Measurements from ENCODE around the gene NDUFB2.
A peak's percentile ranks its signal among the peaks of the same experiment; 100 is the strongest.
"Not testable (repeated sequence)": the region's sequence is repeated elsewhere in the genome, so short reads cannot be mapped to it uniquely, and the experiment has no call there.

The NDUFB2 gene

DNA sequence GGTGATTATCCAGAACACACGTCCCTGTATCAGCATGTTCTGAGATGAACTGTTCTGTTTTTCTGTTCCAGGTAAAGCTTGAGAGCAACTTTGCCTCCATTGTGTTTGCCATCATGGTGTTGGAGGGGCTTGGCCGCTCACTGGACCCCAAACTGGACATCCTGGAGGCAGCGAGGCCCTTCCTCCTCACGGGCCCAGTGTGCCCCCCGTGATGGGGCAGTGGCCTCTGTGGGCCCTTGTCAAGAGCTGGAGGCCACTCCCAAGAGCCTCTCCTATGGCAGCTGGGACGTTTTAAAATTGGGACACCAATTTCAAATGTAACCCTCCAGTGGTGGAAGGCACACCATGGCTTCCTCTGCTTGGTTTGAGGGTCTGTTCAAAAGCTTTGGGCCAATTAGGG, 1.9 kb upstream of the NDUFB2 start:
- FAIRE-seq: no peak

- no peak for FAIRE-seq
These were observed 1.1 kb upstream of the NDUFB2 start for GRCh38 chr7:140695381-140695780.

DNA sequence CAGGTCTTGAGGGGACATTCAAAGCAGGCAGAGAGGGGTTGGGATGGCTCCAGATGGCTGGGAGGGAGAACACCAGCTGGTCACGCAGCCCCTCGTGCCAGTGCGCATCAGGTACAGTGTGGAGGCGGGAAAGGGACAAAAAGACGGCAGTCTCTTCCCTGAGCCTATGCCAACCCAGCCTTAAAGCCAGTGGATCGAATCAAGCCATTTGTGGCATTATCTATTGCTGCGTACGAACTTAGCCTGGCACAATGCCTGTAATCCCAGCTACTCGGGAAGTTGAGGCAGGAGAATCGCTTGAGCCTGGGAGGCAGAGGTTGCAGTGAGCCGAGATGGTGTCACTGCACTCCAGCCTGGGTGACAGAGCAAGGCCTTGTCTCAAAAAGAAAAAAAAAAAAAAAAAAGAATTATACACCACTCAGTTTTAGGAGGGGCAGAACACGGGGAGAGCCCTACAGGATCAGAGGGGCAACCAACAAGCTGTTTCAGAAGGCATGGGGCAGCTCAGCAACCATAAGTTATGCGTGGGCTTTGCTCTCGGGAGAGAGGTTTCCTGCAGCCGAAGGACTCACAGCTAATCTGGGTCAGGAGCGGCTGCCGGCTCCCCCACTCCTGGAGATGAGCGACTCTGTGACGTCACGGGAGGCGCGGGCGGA, 356 bp upstream of the NDUFB2 start:
- FAIRE-seq: no peak

- FAIRE-seq: no peak
These were observed 1.1 kb downstream of the NDUFB2 start for GRCh38 chr7:140697447-140698143.

GRCh38 chr7:140698477-140698876, 2.0 kb downstream of the NDUFB2 start:
- no peak for FAIRE-seq

DNA sequence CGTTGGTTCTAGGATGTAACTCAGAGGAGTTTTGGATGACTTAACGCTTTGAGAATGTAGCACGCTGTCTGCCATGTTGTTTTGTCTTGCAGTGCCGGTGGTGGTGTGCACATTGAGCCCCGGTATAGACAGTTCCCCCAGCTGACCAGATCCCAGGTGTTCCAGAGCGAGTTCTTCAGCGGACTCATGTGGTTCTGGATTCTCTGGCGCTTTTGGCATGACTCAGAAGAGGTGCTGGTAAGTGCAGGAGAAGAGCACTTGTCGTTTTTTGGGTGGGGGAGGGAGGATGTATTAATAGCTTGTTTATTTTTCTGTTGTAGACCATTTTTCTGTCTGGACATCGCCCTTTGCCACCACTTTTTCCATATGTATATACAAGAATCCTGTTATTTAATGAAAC, 6.3 kb downstream of the NDUFB2 start:
- FAIRE-seq: no peak

DNA sequence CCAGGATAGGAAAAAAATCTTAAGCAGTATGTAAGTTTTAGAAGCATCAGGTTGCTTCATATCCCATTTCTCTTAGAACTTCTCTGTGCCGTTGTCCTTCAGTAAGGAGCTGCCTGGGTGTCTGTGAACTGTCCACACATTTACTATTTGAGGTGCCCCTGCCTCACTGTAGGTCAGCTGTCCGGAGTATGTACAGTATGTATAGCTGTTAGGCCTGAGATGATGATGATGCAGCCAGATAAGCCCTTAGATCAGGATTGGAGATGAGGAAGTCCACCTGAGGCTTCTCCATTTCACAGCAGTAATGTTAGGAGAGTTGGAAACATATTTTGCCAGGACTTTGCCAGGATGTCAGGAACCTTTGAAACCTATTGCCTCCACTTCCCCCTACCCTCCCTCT, 7.7 kb downstream of the NDUFB2 start:
- FAIRE-seq: no peak

DNA sequence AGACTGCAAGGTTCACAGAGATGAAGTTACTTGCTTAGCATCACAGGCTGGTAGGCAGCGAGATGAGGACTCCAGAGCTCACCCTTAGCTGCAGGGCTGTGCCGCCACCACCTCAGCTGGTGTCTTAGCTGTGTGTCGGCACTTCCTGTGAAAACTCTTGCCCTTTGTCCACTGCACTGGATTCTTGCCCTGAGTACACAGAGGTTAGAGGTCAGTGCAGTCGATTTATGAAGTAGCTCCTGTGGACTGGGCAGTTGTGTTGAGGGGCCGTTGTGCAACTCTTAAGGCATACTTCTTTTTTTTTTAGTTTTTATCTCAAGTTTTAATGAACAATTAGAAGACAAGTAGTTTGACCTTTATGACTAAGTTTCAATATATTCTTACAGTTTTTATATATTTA, 10.6 kb downstream of the NDUFB2 start:
- no peak for FAIRE-seq

- FAIRE-seq: not testable (repeated sequence)
These were observed 12.3 kb downstream of the NDUFB2 start for GRCh38 chr7:140708764-140709163.

GRCh38 chr7:140712392-140712791, 15.9 kb downstream of the NDUFB2 start:
- not testable (repeated sequence) for FAIRE-seq

- FAIRE-seq: no peak
These were observed 18.0 kb downstream of the NDUFB2 start for GRCh38 chr7:140714331-140715040.

DNA sequence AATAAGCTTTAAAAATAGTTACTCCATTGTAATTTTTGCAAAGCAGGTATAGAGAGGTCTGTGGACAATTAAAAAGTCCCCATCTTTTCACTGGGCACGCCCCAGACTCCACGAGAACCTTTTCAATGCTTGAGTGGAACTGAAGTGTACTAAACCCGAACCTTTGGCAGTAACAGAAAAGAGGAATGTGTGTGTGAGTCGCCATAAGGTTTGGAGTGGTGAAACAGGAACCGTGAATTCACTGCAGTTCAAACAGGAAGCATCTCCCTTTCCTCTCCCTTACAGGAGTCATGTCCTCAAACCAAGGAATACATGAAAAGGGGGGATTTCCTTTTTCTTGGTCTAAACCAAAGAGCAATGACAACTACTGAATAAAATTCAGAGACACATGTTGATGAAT, 23.2 kb downstream of the NDUFB2 start:
- FAIRE-seq: no peak

DNA sequence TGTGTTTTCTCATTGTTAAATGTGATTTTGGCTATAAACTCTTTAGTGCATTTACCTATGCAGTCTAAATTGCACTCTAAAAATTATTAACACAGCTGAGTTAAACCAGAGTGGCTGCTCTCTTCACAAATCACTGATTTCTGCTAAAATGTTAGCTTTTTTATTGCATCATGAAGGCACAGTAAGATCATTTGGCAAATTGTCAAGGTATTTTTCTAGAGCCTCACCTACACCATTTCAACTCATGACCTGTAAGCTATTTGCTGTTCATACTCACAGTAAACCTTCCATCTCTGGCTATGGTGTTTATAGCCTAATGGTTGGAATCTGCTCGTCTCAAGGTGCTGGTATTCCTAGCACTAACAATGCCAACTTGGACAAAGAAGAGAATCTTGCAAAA, 25.7 kb downstream of the NDUFB2 start:
- FAIRE-seq: no peak

- no peak for FAIRE-seq
These were observed 26.5 kb downstream of the NDUFB2 start for GRCh38 chr7:140723006-140723405.

- no peak for FAIRE-seq
These were observed 27.1 kb downstream of the NDUFB2 start for GRCh38 chr7:140723574-140723973.

- FAIRE-seq: no peak
These were observed 28.2 kb downstream of the NDUFB2 start for GRCh38 chr7:140724706-140725105.

DNA sequence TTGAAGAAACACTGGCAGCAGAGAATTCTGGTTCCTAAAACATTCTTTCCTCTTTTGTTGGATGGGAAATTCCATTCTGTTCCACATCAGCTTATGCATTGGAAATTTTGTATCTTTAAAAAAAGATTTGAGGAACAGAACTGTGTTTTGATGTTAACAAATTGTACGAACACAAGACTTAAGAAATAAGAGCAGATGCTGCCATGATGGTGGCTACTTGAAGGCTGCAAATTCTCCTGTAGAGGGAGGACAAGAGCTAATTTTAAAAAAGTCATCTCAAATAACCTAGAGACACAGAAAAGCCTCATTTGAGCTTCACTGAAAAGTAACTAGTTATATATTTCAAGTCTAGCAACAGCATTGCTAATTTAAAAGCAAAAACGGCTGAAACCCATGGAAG, 29.8 kb downstream of the NDUFB2 start:
- peak; percentile 70 for FAIRE-seq

GRCh38 chr7:140732416-140732815, 35.9 kb downstream of the NDUFB2 start:
- FAIRE-seq: no peak

GRCh38 chr7:140734096-140734495, 37.6 kb downstream of the NDUFB2 start:
- no peak for FAIRE-seq

GRCh38 chr7:140734729-140735128, 38.2 kb downstream of the NDUFB2 start:
- no peak for FAIRE-seq

- no peak for FAIRE-seq
These were observed 41.8 kb downstream of the NDUFB2 start for GRCh38 chr7:140738280-140738679.

- FAIRE-seq: not testable (repeated sequence)
These were observed 46.7 kb downstream of the NDUFB2 start for GRCh38 chr7:140743255-140743654.

- FAIRE-seq: no peak
These were observed 47.5 kb downstream of the NDUFB2 start for GRCh38 chr7:140744005-140744404.
